Lung (tissue), 12 donors: ENCODE data around the gene CALD1. TPM values are rescaled to one million over a fixed set of nuclear protein-coding genes. Genes with fewer than 3 reads are reported as not detected.
A peak's percentile ranks its signal among the peaks of the same experiment; 100 is the strongest.

Experiments used
- ATAC-seq: fragments of 200-7000 bp; cut with Tn5 transposase; one replicate; pipeline ENCODE4 v1.9.1; 2020; ENCODE audit warnings: moderate number of reproducible peaks; ENCODE audit not compliant: insufficient read depth, low FRiP score
- DNase-seq, 3 donors: peaks; one replicate each; pipeline ENCODE4 v3.0.0-alpha.2; 2013 to 2017
- H3K27ac ChIP-seq, 2 donors: one replicate each; pipeline ENCODE4 v1.5.1; 2013; ENCODE audit warnings: mild to moderate bottlenecking in 2 of 2, moderate library complexity in 2 of 2, control low read depth in 1 of 2, inconsistent platforms in 1 of 2, low read depth in 1 of 2, low read length in 1 of 2
- H3K27me3 ChIP-seq, 3 donors: one replicate each; pipeline ENCODE4 v1.5.1; 2013; ENCODE audit warnings: low read length in 2 of 3; ENCODE audit not compliant: control insufficient read depth in 3 of 3, insufficient read depth in 3 of 3
- H3K36me3 ChIP-seq, 4 donors: one replicate each; pipeline ENCODE4 v1.5.1; 2013; ENCODE audit warnings: low read length in 4 of 4, mild to moderate bottlenecking in 1 of 4, moderate library complexity in 1 of 4; ENCODE audit not compliant: control insufficient read depth in 4 of 4, insufficient read depth in 4 of 4
- H3K4me1 ChIP-seq, 5 donors: one replicate each; pipeline ENCODE4 v1.5.1; 2013; ENCODE audit warnings: low read length in 5 of 5, mild to moderate bottlenecking in 2 of 5, moderate library complexity in 1 of 5; ENCODE audit not compliant: control insufficient read depth in 5 of 5, insufficient read depth in 5 of 5
- H3K4me3 ChIP-seq: one replicate; pipeline ENCODE4 v1.5.1; 2013; ENCODE audit warnings: mild to moderate bottlenecking, control low read depth, moderate library complexity
- H3K9ac ChIP-seq, 2 donors: one replicate each; pipeline ENCODE4 v1.5.1; 2013; ENCODE audit warnings: low read length in 2 of 2, control low read depth in 1 of 2; ENCODE audit not compliant: insufficient read depth in 1 of 2
- H3K9me3 ChIP-seq, 4 donors: one replicate each; pipeline ENCODE4 v1.5.1; 2013; ENCODE audit warnings: low read length in 3 of 4, mild to moderate bottlenecking in 1 of 4, moderate library complexity in 1 of 4; ENCODE audit not compliant: control insufficient read depth in 4 of 4, insufficient read depth in 3 of 4
- CTCF ChIP-seq: IDR thresholded peaks from 2 replicates; pipeline ENCODE4 v1.5.1; 2012; ENCODE audit warnings: mild to moderate bottlenecking; ENCODE audit errors: control extremely low read depth, extremely low read depth
- WGBS, 2 donors: extraction: QIAGEN DNeasy Blood & Tissue Kit; methylation state at CpG; one replicate each; pipeline ENCODE4 v1.1.7; 2013; 5-methylcytosine and 5-hydroxymethylcytosine counted together
- polyA plus RNA-seq, 2 donors: library from polyadenylated mRNA; stranded (reverse); fragments of 200-250 nt; gene quantifications; one replicate each; pipeline ENCODE4 v1.2.1, GENCODE V29; 2013
- total RNA-seq, 2 donors: library from RNA; depleted of rRNA in 1 of 2; stranded (reverse); fragments of >200 nt in 1 of 2; gene quantifications; one replicate each; pipeline ENCODE4 v1.2.1, GENCODE V29; 2014 to 2021
- donor health status: control.
- donor health status: control.
- donor health status: Bipolar disorder and iron deficiency.
- donor health status: healthy.
- donor health status: DM: yes; HTN: yes; CAD: no.

The CALD1 gene
- total and polyA plus RNA-seq, 4 donors = 56.4 to 173 (median 92.0) TPM

- Histone ChIP-seq H3K4me1 (peaks cover 4 to 50% (median 23%) of the 10 kb centered on the region in 5 donors), H3K9me3 (peaks cover 0 to 1% (median 0%) of the 10 kb centered on the region in 4 donors), H3K27ac (peak overlapping the region; percentile 42 to 60), H3K9ac (no peak overlapping the region), H3K4me3 (no peak overlapping the region), H3K27me3 (no peaks in the 10 kb centered on the region), H3K36me3 (peaks cover 0 to 2% (median 0%) of the 10 kb centered on the region in 4 donors)
- peak; percentile 15 for ATAC-seq
- WGBS, 2 donors = 58 to 70% methylated on average over 6 of the region's 6 CpGs
- no peak for TF ChIP-seq CTCF
- peak in 2 of 3 donors; percentile 40 to 62 for DNase-seq
These were observed 34.4 kb downstream of the CALD1 start for GRCh38 chr7:134813663-134814396.

GRCh38 chr7:134814730-134815364 lies 35.4 kb downstream of the CALD1 start:
- Histone ChIP-seq H3K27ac (peak overlapping the region in 1 of 2 donors; percentile 5), H3K9me3 (peaks cover 0 to 1% (median 0%) of the 10 kb centered on the region in 4 donors), H3K4me3 (no peak overlapping the region), H3K36me3 (peaks cover 0 to 4% (median 1%) of the 10 kb centered on the region in 4 donors), H3K9ac (no peak overlapping the region), H3K4me1 (peaks cover 4 to 40% (median 23%) of the 10 kb centered on the region in 5 donors), H3K27me3 (no peaks in the 10 kb centered on the region)
- DNase-seq = no peak
- 90% methylated on average over 4 of the region's 4 CpGs for WGBS, 2 donors
- no peak for TF ChIP-seq CTCF
- ATAC-seq = no peak

- 89 to 92% methylated on average over 9 of the region's 9 CpGs for WGBS, 2 donors
- H3K4me3 ChIP-seq = no peak overlapping the region
- ATAC-seq (no peak), DNase-seq (no peak)
- no peak for TF ChIP-seq CTCF
- H3K27ac ChIP-seq = no peak overlapping the region
- peaks cover 0 to 4% (median 1%) of the 10 kb centered on the region in 4 donors for H3K36me3 ChIP-seq
- no peaks in the 10 kb centered on the region for H3K27me3 ChIP-seq
- peaks cover 0 to 27% (median 2%) of the 10 kb centered on the region in 5 donors for H3K4me1 ChIP-seq
- H3K9me3 ChIP-seq = peaks cover 0 to 1% (median 0%) of the 10 kb centered on the region in 4 donors
- H3K9ac ChIP-seq = no peak overlapping the region
These were observed 39.3 kb downstream of the CALD1 start for GRCh38 chr7:134818613-134819345.
